Caco-2 (cell line): ENCODE measurements around the gene LHPP. TPM values are rescaled to one million over a fixed set of nuclear protein-coding genes. Genes with fewer than 3 reads are reported as not detected.

ENCODE experiments used
- BruUV-seq: library from RNA; stranded (reverse); fragments of 400-500 nt; replicated peaks from 2 replicates; lab custom pipeline; 2021; lab: Mats Ljungman, UMichigan
- CTCF ChIA-PET: fragments of 300-600 bp; sonication (Branson Sonifier 250); formaldehyde crosslinking; loops from one replicate; lab custom pipeline; 2022; ENCODE audit warnings: antibody characterized with exemption; lab: Charles Lee
- POLR2A ChIA-PET: fragments of 300-600 bp; sonication (Branson Sonifier 250); formaldehyde crosslinking; loops from one replicate; lab custom pipeline; 2022; ENCODE audit warnings: antibody characterized with exemption; lab: Charles Lee
- DNase-seq, 2 experiments: peaks; one replicate each; pipeline versions ENCODE4 v3.0.0 to v3.0.0-alpha.2; 2020 to 2022
- H3K27me3 ChIP-seq: replicated peaks from 2 replicates; pipeline ENCODE4 v1.6.0; 2011; ENCODE audit warnings: low read length; ENCODE audit not compliant: control insufficient read depth, insufficient read depth
- H3K36me3 ChIP-seq: 2 replicates; pipeline ENCODE4 v1.5.1; 2011; ENCODE audit warnings: low read length; ENCODE audit not compliant: control insufficient read depth, insufficient read depth
- H3K4me1 ChIP-seq: fragments of 250-450 bp; sonication (Bioruptor Pico); 2 replicates; pipeline ENCODE4 v1.5.1; 2020; ENCODE audit warnings: mild to moderate bottlenecking
- H3K4me3 ChIP-seq: 2 replicates; pipeline ENCODE4 v1.5.1; 2011; ENCODE audit warnings: low read depth, mild to moderate bottlenecking, control low read depth, low read length
- H3K9me3 ChIP-seq: fragments of 250-450 bp; sonication (Bioruptor Pico); 2 replicates; pipeline ENCODE4 v1.5.1; 2020; ENCODE audit warnings: mild to moderate bottlenecking, moderate library complexity
- H3K27ac Mint-ChIP-seq: one replicate; pipeline ENCODE4 v1.8.0; 2022; ENCODE audit warnings: mixed read lengths; ENCODE audit not compliant: unreplicated experiment
- H3K27me3 Mint-ChIP-seq: one replicate; pipeline ENCODE4 v1.8.0; 2022; ENCODE audit warnings: mixed read lengths; ENCODE audit not compliant: insufficient read depth, unreplicated experiment
- H3K36me3 Mint-ChIP-seq: one replicate; pipeline ENCODE4 v1.8.0; 2022; ENCODE audit warnings: mild to moderate bottlenecking, mixed read lengths; ENCODE audit not compliant: insufficient read depth, unreplicated experiment
- H3K4me1 Mint-ChIP-seq: one replicate; pipeline ENCODE4 v1.8.0; 2022; ENCODE audit warnings: low read depth, mixed read lengths; ENCODE audit not compliant: unreplicated experiment
- H3K4me3 Mint-ChIP-seq: one replicate; pipeline ENCODE4 v1.8.0; 2022; ENCODE audit warnings: mild to moderate bottlenecking, moderate library complexity, mixed read lengths; ENCODE audit not compliant: unreplicated experiment
- H3K9me3 Mint-ChIP-seq: one replicate; pipeline ENCODE4 v1.8.0; 2022; ENCODE audit warnings: mixed read lengths; ENCODE audit not compliant: unreplicated experiment
- intact Hi-C: fragments of 100-400 bp; cut with micrococcal nuclease; formaldehyde crosslinking; loops from one replicate; pipeline ENCODE4 v1.10.0; 2022; ENCODE audit not compliant: unreplicated experiment
- total RNA-seq: library from RNA; stranded (reverse); gene quantifications from 2 replicates; pipeline ENCODE4 v1.2.3, GENCODE V29; 2022
- TF ChIP-seq, protein P1 (sequence below), 2 experiments: fragments of 200-600 bp in 1 of 2; IDR thresholded peaks; 1 replicate in 1 of 2; 2 replicates in 1 of 2; pipeline versions ENCODE4 v1.5.1 to v1.8.0; 2011 to 2022; ENCODE audit warnings: antibody characterized with exemption in 1 of 2, control low read depth in 1 of 2, inconsistent platforms in 1 of 2, low read depth in 1 of 2, low read length in 1 of 2, mild to moderate bottlenecking in 1 of 2, moderate library complexity in 1 of 2; ENCODE audit not compliant: insufficient read depth in 1 of 2, severe bottlenecking in 1 of 2, unreplicated experiment in 1 of 2

The LHPP gene
- total RNA-seq, 1 experiment from 2014 or later, result 15.9 TPM

GRCh38 chr10:124516181-124516580 is 54.6 kb downstream of the LHPP start:
- no peaks in the 10 kb centered on the region for H3K36me3 ChIP-seq
- H3K9me3 ChIP-seq, result no peaks in the 10 kb centered on the region
- no peaks in the 10 kb centered on the region for H3K27me3 ChIP-seq
- no peaks in the 10 kb centered on the region for H3K9me3 Mint-ChIP-seq
- no TSS peak for BruUV-seq
- H3K36me3 Mint-ChIP-seq, result no peaks in the 10 kb centered on the region
- POLR2A ChIA-PET, result no interaction called here
- intact Hi-C loops, result no loop called here
- no peak overlapping the region for H3K4me3 Mint-ChIP-seq
- CTCF ChIA-PET, result interaction anchor here (0.6 kb wide), 1 partner anchor 42 kb away, joined by 15 read pairs; no protein-coding TSS in a partner anchor
- no peaks in the 10 kb centered on the region for H3K27me3 Mint-ChIP-seq
- no peak overlapping the region for H3K27ac Mint-ChIP-seq
- no peak for DNase-seq
- no peaks in the 10 kb centered on the region for H3K4me1 ChIP-seq
- TF ChIP-seq, protein P1, sequence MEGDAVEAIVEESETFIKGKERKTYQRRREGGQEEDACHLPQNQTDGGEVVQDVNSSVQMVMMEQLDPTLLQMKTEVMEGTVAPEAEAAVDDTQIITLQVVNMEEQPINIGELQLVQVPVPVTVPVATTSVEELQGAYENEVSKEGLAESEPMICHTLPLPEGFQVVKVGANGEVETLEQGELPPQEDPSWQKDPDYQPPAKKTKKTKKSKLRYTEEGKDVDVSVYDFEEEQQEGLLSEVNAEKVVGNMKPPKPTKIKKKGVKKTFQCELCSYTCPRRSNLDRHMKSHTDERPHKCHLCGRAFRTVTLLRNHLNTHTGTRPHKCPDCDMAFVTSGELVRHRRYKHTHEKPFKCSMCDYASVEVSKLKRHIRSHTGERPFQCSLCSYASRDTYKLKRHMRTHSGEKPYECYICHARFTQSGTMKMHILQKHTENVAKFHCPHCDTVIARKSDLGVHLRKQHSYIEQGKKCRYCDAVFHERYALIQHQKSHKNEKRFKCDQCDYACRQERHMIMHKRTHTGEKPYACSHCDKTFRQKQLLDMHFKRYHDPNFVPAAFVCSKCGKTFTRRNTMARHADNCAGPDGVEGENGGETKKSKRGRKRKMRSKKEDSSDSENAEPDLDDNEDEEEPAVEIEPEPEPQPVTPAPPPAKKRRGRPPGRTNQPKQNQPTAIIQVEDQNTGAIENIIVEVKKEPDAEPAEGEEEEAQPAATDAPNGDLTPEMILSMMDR (IDR thresholded peaks at IDR 0.05; ENCODE audit: insufficient read depth in 1 of 2, low read depth in 1 of 2, low read length in 1 of 2, severe bottlenecking in 1 of 2, unreplicated experiment in 1 of 2), result no peak
- H3K4me1 Mint-ChIP-seq, result no peaks in the 10 kb centered on the region
- no peak overlapping the region for H3K4me3 ChIP-seq

DNA sequence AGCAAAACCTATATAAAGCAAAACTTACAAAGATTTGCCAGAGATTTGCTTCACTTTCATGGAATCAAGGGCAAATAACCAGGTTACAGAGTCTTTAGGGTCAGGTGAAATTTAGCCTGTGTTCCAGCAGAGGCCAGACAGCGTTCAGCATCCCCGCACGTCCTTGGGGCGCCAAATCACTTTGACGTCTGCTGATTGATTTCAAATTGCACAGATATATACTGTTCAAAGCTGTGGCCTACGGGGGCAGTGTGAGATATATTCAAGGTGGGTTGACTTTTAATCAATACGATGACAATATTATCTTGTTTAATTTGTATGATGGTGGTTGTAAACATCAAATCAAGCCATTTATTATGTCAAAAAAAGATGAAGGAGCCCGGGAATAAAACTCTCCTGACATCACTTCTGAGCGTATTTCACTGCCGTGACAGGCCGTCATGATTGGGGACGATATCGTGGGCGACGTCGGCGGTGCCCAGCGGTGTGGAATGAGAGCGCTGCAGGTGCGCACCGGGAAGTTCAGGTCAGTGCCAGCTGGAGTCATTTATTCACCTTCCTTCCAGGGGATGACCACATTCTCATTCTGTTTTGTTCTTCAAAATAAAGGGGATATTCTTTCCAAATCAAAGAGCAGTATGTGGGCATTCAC is 55.2 kb downstream of the LHPP start:
- ChIA-PET POLR2A (no interaction called here), CTCF (no interaction called here)
- Histone ChIP-seq H3K4me3 (no peak overlapping the region), H3K36me3 (no peaks in the 10 kb centered on the region), H3K27me3 (no peaks in the 10 kb centered on the region), H3K9me3 (no peaks in the 10 kb centered on the region), H3K4me1 (no peaks in the 10 kb centered on the region)
- H3K27me3 Mint-ChIP-seq, result no peaks in the 10 kb centered on the region
- no peaks in the 10 kb centered on the region for H3K9me3 Mint-ChIP-seq
- H3K4me1 Mint-ChIP-seq, result no peaks in the 10 kb centered on the region
- intact Hi-C loops, result no loop called here
- no peak overlapping the region for H3K4me3 Mint-ChIP-seq
- no peak overlapping the region for H3K27ac Mint-ChIP-seq
- H3K36me3 Mint-ChIP-seq, result no peaks in the 10 kb centered on the region
- no peak for DNase-seq
- no TSS peak for BruUV-seq
- TF ChIP-seq, protein P1 (IDR thresholded peaks at IDR 0.05; ENCODE audit: insufficient read depth in 1 of 2, low read depth in 1 of 2, low read length in 1 of 2, severe bottlenecking in 1 of 2, unreplicated experiment in 1 of 2), result no peak

DNA sequence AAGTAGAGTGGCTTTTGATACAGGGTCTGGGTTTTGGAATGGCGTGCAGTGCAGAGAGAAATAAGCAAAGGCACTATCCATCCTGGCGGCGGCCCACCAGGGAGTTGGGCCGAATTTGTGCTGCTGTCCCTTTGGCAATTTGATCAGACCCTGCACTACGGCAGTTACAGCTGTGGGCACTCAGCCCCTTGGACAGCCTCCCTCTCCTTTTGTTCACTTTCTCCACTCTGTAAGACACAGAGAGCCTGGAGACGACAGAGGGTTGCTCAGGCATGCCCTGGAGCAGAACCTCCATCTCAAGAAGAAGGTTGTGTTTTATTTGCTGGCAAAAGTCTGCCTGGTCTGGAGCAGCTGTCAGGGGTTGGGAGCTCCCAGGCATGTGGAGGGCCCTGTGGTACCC is 55.8 kb downstream of the LHPP start:
- Histone ChIP-seq H3K36me3 (no peaks in the 10 kb centered on the region), H3K27me3 (no peaks in the 10 kb centered on the region), H3K9me3 (no peaks in the 10 kb centered on the region), H3K4me1 (no peaks in the 10 kb centered on the region), H3K4me3 (no peak overlapping the region)
- CTCF ChIA-PET, result no interaction called here
- Mint-ChIP-seq H3K27me3 (no peaks in the 10 kb centered on the region), H3K9me3 (no peaks in the 10 kb centered on the region), H3K4me3 (no peak overlapping the region), H3K4me1 (no peaks in the 10 kb centered on the region), H3K36me3 (no peaks in the 10 kb centered on the region), H3K27ac (no peak overlapping the region)
- BruUV-seq, result no TSS peak
- DNase-seq, result no peak
- intact Hi-C loops, result no loop called here
- TF ChIP-seq, protein P1 (IDR thresholded peaks at IDR 0.05; ENCODE audit: insufficient read depth in 1 of 2, low read depth in 1 of 2, low read length in 1 of 2, severe bottlenecking in 1 of 2, unreplicated experiment in 1 of 2), result no peak
- POLR2A ChIA-PET, result no interaction called here
